ENCODE measurements around the gene PTGIS.

PTGIS gene

DNA sequence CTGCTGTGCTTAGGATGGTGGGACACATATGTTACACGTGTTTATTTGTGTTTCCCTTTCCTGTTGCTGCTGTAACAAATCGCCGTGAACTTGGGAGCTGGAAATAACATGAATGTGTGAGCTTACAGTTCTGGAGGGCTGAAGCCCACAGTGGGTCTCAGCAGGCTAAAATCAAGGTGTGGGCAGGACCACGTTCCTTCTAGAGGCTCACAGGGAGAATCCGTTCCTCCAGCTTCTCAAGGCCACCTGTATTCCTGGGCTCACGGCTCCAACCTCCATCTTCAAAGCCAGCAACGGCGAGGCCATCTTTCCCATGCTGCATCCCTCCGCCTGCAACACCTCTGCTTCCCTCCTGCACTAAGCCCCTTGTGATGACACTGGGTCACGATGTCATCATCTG, 27.4 kb upstream of the PTGIS start:
- Histone ChIP-seq H3K9me3 (ENCODE audit: insufficient read depth, low read length, severe bottlenecking) (no peaks in the 10 kb centered on the region), H3K4me2 (ENCODE audit: insufficient read depth, low read length) (no peak overlapping the region), H2AFZ (ENCODE audit: low read depth, low read length) (no peak overlapping the region), H3K79me2 (ENCODE audit: insufficient read depth, low read length) (no peaks in the 10 kb centered on the region), H3K4me1 (ENCODE audit: insufficient read depth, low read length) (peaks cover 44% of the 10 kb centered on the region), H3K27me3 (ENCODE audit: insufficient read depth, low read length, poor library complexity) (no peaks in the 10 kb centered on the region), H4K20me1 (ENCODE audit: insufficient read depth, low read length) (no peaks in the 10 kb centered on the region), H3K9ac (ENCODE audit: low read depth, low read length) (no peak overlapping the region), H3K36me3 (ENCODE audit: insufficient read depth, low read length) (no peaks in the 10 kb centered on the region), H3K27ac (ENCODE audit: low read length) (peak overlapping the region; percentile 80), H3K4me3 (ENCODE audit: low read depth in 1 of 2, low read length in 2 of 2) (no peak overlapping the region)
- DNase-seq (peak; percentile 23), ATAC-seq (ENCODE audit: insufficient read depth, low read depth) (peak; percentile 3; the same call in 1 of the 3 replicates)
- TF ChIP-seq, protein P1, sequence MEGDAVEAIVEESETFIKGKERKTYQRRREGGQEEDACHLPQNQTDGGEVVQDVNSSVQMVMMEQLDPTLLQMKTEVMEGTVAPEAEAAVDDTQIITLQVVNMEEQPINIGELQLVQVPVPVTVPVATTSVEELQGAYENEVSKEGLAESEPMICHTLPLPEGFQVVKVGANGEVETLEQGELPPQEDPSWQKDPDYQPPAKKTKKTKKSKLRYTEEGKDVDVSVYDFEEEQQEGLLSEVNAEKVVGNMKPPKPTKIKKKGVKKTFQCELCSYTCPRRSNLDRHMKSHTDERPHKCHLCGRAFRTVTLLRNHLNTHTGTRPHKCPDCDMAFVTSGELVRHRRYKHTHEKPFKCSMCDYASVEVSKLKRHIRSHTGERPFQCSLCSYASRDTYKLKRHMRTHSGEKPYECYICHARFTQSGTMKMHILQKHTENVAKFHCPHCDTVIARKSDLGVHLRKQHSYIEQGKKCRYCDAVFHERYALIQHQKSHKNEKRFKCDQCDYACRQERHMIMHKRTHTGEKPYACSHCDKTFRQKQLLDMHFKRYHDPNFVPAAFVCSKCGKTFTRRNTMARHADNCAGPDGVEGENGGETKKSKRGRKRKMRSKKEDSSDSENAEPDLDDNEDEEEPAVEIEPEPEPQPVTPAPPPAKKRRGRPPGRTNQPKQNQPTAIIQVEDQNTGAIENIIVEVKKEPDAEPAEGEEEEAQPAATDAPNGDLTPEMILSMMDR (IDR thresholded peaks at IDR 0.05; ENCODE audit: borderline replicate concordance, extremely low read depth, low read length, poor library complexity, severe bottlenecking): no peak
- TF ChIP-seq EZH2 (IDR thresholded peaks at IDR 0.05; ENCODE audit: borderline replicate concordance, low read depth, low read length, severe bottlenecking): no peak

DNA sequence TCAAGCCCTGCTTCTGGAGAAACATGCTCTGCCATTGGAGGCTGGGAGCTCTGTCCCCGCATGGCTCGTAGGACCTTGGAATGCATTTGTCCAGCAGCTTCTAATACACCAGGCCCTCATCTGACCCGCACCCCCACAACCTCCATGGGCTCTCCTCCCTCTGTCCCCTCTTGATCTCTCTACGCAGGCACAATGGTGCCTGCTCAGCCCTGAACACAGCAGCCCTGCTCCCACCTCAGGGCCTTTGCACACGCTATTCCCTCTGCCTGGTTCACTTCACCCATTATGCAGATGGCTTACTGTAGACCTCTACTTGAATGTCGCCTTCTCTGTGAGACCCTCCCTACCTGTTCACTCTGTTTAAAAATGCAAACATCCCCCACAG, 27.0 kb upstream of the PTGIS start:
- Histone ChIP-seq H3K27me3 (ENCODE audit: insufficient read depth, low read length, poor library complexity) (no peaks in the 10 kb centered on the region), H3K9ac (ENCODE audit: low read depth, low read length) (peak overlapping the region; percentile 27; the same call in 1 of the 2 replicates), H3K4me3 (ENCODE audit: low read depth in 1 of 2, low read length in 2 of 2) (no peak overlapping the region), H3K4me1 (ENCODE audit: insufficient read depth, low read length) (peaks cover 44% of the 10 kb centered on the region), H4K20me1 (ENCODE audit: insufficient read depth, low read length) (no peaks in the 10 kb centered on the region), H3K27ac (ENCODE audit: low read length) (peak overlapping the region; percentile 80), H2AFZ (ENCODE audit: low read depth, low read length) (no peak overlapping the region), H3K79me2 (ENCODE audit: insufficient read depth, low read length) (no peaks in the 10 kb centered on the region), H3K4me2 (ENCODE audit: insufficient read depth, low read length) (no peak overlapping the region), H3K9me3 (ENCODE audit: insufficient read depth, low read length, severe bottlenecking) (no peaks in the 10 kb centered on the region), H3K36me3 (ENCODE audit: insufficient read depth, low read length) (no peaks in the 10 kb centered on the region)
- ATAC-seq (ENCODE audit: insufficient read depth, low read depth): no peak
- peak; percentile 22 for DNase-seq
- TF ChIP-seq EZH2 (IDR thresholded peaks at IDR 0.05; ENCODE audit: borderline replicate concordance, low read depth, low read length, severe bottlenecking): no peak
- TF ChIP-seq, protein P1 (IDR thresholded peaks at IDR 0.05; ENCODE audit: borderline replicate concordance, extremely low read depth, low read length, poor library complexity, severe bottlenecking): no peak

DNA sequence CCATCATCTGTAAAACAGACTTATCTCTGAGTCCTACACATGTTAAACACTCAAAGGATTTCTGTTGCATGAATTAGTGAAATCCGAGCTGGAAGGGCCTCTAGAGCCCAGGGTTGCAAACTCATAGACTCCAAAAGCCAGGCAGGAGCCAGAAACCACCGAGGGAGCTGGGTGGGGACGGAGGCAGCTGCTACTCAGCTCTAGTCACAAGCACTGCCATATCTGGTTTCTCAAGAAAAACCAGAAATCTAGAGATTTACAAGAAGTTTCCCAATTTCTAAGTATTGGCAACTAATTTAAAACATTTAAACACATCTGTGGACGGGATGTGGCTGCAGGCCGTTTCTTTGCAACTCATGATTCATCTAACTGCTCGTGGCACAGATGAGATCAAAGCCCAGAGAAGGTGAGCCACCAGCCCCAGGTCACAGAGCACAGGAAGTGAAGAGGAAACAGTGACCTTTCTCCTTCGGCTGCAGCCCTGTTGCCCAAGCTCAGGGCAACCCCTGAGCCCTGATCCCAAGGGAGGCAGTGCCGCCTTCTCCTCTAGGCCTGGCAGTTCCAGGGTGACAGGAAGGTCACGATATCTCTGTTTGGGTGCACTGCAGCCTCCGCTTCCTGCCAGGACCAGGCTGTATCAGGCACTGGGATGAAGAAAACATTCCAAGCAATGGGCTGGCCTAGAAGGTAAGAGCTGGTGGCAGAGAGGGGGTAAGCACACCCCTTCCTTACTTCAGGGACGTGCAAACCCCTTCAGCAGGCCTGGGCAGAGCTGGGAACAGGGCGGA, 26.4 kb upstream of the PTGIS start:
- Histone ChIP-seq H3K4me2 (ENCODE audit: insufficient read depth, low read length) (peak overlapping the region; percentile 36; the same call in 1 of the 2 replicates), H3K9ac (ENCODE audit: low read depth, low read length) (peak overlapping the region; percentile 40), H2AFZ (ENCODE audit: low read depth, low read length) (peak overlapping the region; percentile 8; the same call in 1 of the 2 replicates), H3K4me1 (ENCODE audit: insufficient read depth, low read length) (peaks cover 44% of the 10 kb centered on the region), H3K36me3 (ENCODE audit: insufficient read depth, low read length) (no peaks in the 10 kb centered on the region), H4K20me1 (ENCODE audit: insufficient read depth, low read length) (no peaks in the 10 kb centered on the region), H3K27ac (ENCODE audit: low read length) (peak overlapping the region; percentile 80), H3K9me3 (ENCODE audit: insufficient read depth, low read length, severe bottlenecking) (no peaks in the 10 kb centered on the region), H3K4me3 (ENCODE audit: low read depth in 1 of 2, low read length in 2 of 2) (no peak overlapping the region), H3K79me2 (ENCODE audit: insufficient read depth, low read length) (no peaks in the 10 kb centered on the region), H3K27me3 (ENCODE audit: insufficient read depth, low read length, poor library complexity) (no peaks in the 10 kb centered on the region)
- TF ChIP-seq, protein P1 (IDR thresholded peaks at IDR 0.05; ENCODE audit: borderline replicate concordance, extremely low read depth, low read length, poor library complexity, severe bottlenecking): no peak
- no peak for TF ChIP-seq EZH2 (IDR thresholded peaks at IDR 0.05; ENCODE audit: borderline replicate concordance, low read depth, low read length, severe bottlenecking)
- ATAC-seq (ENCODE audit: insufficient read depth, low read depth) (peak; percentile 86), DNase-seq (peak; percentile 88)

Measured in DND-41 (cell line).